Sciatic nerve (tissue), 2 donors: ENCODE data around the gene CNIH2. TPM values are rescaled to one million over a fixed set of nuclear protein-coding genes. Genes with fewer than 3 reads are reported as not detected.

Source experiments
- ATAC-seq: fragments of 200-7000 bp; cut with Tn5 transposase; one replicate; pipeline ENCODE4 v1.9.1; 2020; ENCODE audit warnings: mild to moderate bottlenecking, moderate library complexity
- DNase-seq: peaks from one replicate; pipeline ENCODE4 v3.0.0-alpha.2; 2020; ENCODE audit warnings: low spot score
- intact Hi-C: fragments of 100-400 bp; cut with DNase I; formaldehyde crosslinking; loops from one replicate; pipeline ENCODE4 v1.14.2; 2022
- total RNA-seq: library from RNA; stranded (reverse); fragmentation: NEBNext Ultra II Directional; extraction: Animal tissue kit (Norgen Biotek cat#: 25700); gene quantifications from one replicate; pipeline ENCODE4 v1.2.1, GENCODE V29; 2021
- donor health status: DM: no; HTN: no; CAD: no.
- donor health status: DM: no; HTN: no; CAD: no.

The CNIH2 gene
- total RNA-seq, 1 donor from 2014 or later, result 1.3 TPM

DNA sequence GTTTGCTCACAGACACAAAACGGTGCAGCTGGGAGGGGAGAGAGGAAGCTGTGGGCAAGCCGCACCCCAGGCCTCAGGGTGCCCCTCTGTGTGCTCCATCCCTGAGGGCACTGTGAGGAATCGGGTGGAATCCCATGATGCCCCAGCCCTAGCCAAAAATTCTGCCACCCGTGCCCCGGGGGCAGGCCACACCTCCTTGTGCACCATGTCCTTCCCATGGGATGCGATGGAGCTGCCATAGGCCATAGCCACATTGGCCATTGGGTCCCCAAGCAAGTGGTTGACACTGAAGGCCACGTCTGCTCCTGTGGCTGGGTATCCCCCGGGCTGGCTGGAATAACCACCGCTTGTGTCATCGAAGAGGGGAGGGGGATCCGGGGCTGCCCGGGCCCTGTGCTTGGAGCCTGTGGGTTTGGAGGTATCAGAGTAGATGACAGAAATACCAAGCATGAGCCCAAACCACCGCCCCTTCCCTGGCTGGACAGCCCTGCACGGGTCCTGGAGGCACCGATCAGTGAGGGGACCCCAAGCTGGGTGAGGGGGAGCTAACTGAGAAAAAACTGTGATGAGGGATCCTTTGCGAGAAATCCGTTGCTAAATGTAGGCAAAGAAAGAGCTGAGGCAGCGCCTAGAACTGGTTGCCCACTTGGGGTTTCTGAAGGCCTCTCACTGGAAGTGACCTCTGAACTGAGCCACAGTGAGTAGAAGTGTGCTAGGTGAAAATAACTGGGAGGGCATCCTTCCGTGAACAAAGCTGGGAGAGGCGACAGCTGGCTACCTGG is 10.1 kb downstream of the CNIH2 start:
- ATAC-seq (no peak), DNase-seq (no peak)
- intact Hi-C loops, result no loop called here

DNA sequence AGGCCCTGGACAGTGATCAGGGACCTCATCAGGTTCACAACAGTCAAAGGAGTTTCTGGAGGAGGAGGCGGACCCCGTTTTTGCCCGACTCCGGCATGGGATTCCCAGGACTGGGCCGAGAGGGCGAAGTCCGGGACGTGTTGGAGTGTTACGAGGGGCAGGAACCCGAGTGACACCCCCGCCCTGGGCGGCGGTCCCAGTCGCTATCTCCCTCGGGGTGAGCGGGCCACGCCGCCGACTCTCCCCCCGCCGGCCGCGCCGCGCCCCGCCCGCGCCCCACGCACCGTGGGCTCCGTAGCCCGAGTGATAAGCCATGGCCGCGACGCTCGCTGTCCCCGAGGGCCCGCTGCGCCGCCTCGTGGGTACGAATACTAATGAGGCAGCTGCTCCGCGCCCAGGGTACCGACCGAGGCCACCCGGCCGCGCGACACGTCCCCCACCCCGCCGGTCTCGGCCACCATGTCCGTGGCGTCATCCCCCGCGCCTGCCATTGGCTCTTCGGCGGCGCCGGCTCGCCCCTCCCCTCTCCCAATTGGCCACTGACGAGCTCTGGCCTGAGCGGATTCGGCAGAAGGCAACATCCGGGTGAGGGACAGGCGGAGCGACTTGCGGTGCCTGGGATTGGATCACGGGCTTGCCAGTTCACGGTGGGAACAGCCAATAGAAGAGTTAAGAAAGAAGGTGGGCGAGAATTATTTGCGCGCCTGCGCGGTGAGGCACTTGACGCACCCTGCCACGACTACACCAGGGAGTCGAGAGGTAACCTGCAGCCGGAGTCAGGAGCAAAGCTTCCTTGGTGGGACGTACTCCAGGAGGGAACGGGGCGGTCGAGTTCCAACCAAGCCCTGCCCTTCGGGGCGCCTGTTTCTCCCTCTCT is 10.9 kb downstream of the CNIH2 start, which contains the start of gene YIF1A:
TSS of gene YIF1A (minus strand) at position 473 of the 877 bp plus-strand sequence. CDS start at position 315, 158 bp downstream.
- intact Hi-C loops, result no loop called here

DNA sequence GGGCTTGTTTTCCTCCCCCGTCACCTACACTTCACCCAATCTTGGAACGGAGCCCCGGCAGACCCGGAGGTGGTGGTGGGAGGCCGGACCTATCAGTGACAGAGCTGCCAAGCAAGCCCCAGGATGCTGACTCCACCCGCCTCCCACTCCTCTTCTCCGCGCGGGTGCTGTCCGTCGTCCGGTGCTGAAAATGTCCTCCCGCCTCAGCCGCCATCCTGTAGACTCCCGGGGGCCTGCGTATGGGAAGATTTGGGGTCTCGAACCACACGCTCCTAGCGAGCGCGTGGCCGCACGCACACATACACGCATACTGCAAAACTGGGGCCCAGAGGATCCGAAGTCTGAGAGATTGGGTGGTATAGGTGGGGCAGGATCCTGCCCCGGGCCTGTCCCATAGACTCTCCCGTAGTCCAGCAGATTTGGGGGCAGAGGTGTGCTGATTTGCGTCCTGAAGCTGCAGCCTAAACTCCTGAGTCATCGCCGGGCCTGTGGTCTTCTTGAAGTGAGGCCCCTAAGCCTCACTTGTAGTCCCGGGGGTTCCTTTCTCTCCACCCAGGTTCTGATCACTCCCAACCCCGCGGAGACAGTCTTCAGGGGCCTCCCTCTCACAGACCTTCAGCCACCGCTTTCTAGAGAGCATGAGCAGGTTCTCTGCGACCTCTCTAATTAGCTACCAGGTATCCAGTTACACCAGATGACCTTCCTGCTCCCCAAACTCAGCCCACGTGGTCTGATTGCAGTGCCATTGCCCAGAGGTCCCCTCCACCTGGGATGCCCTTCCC is 11.8 kb downstream of the CNIH2 start:
- intact Hi-C loops, result no loop called here
- ATAC-seq (peak; percentile 76), DNase-seq (peak; percentile 88)

More for the DNA sequence above, 10.9 kb downstream of the CNIH2 start, which contains the start of gene YIF1A:
- DNase-seq (peak; percentile 98), ATAC-seq (peak; percentile 98)

DNA sequence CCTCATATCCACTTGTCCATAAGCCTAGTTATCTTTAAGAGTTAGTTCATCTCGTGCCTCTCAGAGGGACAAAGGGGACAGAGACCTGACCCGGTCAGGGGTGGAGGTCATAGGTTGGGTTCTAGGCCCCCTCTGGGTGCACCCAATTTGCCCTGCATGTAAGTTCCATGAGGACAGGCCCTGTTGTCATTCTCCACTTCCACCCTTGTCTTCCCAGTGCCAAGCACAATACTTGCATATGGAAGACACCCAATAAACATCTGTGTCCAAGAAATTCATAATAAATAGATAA is 12.3 kb downstream of the CNIH2 start:
- no peak for DNase-seq
- ATAC-seq, result no peak
- intact Hi-C loops, result no loop called here

DNA sequence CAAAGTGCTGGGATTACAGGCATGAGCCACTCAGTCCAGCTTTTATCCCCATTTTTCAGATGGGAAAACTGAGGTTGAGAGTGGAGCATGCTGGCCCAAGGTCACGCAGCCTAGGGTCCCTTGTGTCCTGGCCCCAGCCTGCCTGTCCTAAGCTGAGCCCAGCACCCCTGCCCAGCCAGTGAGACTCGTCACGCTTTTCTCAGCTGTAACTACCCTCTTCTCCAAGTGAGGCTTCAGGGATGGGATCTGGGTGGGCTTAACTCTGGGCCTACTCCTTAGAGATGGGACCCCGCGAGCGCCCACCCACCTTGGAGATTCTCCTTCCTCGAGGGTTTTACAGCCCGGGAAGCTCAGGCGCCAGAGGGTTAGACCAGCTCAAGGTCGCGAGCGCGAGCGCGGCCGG is 13.3 kb downstream of the CNIH2 start:
- intact Hi-C loops, result no loop called here
- no peak for ATAC-seq

DNA sequence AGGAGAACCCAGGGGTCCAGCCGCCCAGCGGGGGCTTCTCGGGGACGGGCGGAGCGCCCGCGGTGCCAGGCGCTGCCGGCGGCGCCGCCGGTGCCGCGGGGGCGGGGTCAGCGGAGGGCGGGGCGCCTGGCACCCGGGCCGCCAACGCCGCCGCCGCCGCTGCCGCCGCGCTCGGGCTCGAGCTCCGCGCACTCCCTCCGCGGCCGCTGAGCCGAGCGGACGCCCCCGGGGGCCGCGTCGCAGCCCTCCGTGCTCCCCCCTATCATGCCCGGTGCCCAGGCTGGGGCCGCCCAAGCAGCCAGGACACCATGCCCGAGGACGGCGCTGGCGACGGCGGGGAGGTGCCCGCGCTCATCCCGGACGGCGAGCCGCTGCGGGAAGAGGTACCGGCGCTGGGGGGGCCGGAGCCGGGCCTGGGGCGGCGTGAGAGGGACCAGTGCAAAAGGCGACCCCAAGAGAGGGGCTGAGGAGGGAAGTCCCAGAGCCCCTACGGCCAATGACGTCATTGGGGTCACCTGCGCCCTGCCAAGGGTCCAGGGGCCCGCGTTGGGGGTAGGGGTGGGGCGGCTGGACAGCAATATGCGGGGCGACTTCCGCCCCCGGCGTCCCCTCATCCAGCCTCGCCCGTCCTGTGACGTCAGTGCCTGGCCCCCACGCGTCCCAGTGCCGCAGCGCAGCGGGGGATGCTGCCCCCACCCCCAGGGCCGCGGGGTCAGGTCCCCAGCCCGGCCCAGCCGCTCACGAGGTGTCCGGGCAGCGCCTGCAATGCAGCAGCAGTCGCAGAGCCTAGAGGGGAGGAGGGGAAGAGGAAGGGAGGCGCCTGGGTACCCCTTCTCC is 13.9 kb downstream of the CNIH2 start, which contains the start of gene TMEM151A:
TSS of gene TMEM151A (plus strand) at position 189 of the 837 bp plus-strand sequence. CDS start at position 309, 120 bp downstream.
- DNase-seq, result no peak
- intact Hi-C loops, result no loop called here
- no peak for ATAC-seq

More for the DNA sequence above, 13.3 kb downstream of the CNIH2 start:
- DNase-seq, result no peak

DNA sequence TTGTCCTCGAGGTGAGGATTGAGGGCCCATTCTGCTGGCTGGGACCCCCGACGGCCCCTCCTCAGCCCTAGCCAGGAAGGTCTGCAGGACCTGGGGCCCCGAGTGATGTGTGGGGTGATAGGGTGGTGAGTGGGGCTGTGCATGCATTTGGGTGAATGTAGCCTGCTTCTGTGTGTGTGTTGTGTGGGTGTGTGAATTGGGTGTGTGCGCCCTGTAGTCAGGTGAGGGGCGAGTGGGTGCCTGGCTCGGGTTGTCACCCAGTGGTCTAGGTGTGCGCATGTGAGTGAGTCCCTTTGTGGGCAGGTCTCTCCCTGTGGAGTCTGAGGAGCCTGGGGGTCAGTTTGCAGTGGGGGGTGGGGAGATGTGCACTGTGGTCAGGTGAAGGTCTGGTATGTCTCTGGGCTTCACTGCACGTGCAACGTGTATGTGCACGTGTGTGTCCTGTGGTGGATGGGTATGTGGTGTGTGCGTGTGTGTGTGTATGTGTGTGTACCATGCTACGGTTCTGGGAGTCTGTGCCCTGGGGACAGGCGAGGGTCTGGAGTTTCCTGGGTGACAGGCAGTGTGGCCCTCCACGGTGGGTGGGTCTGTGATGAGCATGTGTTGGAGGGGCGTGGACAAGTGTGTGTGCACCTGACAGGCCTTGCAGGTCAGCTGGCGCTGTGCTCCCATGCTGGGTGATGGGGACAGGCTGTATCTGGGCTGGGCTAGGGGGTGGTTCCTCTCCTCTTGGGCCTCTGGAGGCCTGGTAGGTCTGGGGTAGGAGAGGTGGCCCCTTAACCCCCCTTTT is 14.8 kb downstream of the CNIH2 start:
- ATAC-seq, result no peak
- no peak for DNase-seq
- intact Hi-C loops, result no loop called here

DNA sequence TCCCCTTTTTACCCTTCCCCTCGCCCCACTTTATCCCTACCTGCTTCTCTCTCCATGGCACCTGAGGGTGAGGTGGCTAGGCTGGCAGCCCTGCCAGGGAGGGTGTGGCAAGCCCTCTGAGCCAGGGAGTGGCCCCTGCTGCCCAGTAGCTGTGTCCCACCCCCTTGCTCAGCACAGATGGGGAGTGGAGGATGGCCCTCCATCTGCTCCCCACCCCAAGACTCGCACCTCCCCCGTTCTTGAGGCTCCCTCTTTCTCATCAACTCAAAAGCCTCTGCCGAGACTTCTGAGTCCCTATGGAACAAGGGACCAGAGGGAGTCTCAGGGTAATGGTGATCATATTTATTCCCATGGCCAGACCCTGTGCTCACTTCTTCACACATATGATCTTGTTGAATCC is 15.4 kb downstream of the CNIH2 start:
- DNase-seq (no peak), ATAC-seq (no peak)
- intact Hi-C loops, result no loop called here

DNA sequence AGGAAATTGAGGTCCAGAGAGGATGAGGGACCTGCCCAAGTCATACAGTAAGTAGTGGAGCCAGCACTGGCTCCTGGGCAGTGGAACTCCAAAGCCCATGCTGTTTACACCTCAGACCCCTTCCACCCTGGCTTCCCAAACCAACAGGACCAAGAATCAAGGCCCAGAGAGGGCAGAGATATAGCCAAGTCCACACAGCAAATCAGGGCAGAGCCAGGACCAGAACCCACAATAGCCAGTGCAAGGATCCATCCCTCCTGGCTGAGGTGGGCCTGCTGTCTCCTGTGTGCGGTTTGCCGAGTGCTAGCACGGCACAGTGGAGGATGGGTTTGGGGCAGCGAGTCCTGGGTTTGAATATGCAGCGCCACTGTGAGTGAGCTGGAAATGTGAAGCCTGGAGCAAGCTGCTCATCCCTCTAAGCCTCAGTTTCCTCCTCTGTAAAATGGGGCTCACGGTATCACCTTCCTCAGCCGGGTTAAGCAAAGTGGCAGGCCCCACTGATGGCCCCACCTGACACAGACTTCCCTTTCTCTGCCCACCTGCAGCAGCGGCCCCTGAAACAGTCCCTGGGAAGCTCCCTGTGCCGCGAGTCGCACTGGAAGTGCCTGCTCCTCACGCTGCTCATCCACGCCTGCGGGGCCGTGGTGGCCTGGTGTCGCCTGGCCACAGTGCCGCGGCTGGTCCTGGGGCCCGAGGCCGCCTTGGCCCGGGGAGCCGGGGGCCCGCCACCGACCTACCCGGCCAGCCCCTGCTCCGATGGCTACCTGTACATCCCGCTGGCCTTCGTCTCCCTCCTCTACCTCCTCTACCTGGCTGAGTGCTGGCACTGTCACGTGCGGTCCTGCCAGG is 16.0 kb downstream of the CNIH2 start:
- intact Hi-C loops, result no loop called here
- no peak for ATAC-seq
- no peak for DNase-seq

DNA sequence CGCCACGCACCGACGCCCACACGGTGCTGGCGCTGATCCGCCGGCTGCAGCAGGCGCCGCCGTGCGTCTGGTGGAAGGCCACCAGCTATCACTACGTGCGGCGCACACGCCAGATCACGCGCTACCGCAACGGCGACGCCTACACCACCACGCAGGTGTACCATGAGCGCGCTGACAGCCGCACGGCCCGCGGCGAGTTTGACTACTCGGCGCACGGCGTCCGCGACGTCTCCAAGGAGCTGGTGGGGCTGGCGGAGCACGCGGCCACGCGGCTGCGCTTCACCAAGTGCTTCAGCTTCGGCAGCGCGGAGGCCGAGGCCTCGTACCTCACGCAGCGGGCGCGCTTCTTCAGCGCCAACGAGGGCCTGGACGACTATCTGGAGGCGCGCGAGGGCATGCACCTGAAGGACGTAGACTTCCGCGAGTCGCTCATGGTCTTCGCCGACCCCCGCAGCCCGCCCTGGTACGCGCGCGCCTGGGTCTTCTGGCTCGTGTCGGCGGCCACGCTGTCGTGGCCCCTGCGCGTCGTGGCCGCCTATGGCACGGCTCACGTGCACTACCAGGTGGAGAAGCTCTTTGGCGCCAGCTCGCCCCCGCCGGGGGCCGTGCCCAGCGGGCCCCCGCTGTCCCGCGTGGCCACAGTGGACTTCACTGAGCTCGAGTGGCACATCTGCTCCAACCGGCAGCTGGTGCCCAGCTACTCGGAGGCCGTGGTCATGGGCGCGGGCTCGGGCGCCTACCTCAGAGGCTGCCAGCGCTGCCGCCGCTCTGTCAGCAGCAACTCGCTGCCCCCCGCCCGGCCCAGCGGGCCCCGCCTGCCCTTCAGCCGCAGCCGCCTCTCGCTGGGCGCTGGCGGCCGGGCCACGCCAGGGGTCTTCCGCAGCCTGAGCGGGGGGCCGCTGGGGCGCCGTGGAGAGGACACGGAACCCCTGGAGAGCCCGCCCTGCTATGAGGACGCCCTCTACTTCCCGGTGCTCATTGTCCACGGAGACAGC is 16.9 kb downstream of the CNIH2 start:
- DNase-seq (no peak), ATAC-seq (no peak)
- intact Hi-C loops, result no loop called here

DNA sequence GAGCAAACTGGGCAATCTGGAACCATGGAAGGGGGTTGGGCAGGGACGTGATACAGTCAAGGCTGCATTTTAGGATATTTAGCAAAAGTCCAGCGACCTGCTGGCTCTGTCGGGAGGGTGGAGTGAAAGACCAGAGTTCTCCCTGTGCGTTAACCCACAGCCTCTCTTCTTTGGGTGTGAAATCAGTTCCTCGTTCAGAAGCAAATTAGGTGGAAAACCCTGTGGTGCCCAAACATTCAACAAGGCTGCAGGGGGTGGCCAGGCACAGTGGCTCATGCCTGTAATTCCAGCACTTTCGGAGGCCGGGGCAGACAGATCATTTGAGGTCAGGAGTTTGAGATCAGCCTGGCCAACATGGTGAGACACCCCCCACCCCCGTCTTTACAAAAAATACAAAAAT is 19.6 kb downstream of the CNIH2 start:
- ATAC-seq (no peak), DNase-seq (no peak)
- intact Hi-C loops, result no loop called here

DNA sequence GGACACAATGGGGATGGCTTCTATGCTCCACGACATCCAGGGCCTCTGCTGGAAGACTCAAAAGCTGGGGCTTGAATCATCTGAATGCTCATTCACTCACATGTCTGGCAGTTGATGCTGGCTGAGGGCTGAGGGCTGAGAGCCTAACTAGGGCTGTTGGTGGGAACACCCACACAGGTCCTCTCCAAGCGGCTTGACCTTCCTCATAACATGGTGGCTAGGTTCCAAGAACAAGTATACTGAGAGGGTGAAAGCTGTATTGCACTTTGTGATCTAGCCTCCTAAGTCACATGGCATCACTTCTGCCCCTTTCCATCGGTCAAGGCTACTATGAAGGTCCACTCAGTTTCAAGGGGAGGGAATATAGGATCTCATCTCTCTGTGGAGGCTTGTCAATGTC is 21.2 kb downstream of the CNIH2 start:
- intact Hi-C loops, result no loop called here
- DNase-seq, result no peak
- ATAC-seq, result no peak

DNA sequence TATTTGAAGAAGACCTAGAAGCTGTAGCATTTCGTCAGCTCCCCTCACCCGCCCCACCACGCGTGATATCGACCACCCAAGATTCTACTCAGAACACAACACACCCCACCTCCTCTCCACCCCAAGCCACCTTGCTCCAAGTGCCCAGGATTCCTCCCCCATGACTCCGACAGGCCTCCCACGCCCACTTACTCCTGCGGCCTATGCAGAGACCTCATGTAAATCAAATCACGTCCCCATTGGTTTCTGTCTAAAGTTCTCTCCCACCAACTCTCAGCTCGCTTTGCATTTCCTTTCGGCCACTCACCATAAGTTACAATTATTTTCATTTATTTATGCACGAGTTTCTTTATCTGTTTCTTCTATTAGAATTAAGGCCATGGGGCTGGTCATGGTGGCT is 24.7 kb downstream of the CNIH2 start:
- no peak for DNase-seq
- intact Hi-C loops, result no loop called here
- ATAC-seq, result no peak

DNA sequence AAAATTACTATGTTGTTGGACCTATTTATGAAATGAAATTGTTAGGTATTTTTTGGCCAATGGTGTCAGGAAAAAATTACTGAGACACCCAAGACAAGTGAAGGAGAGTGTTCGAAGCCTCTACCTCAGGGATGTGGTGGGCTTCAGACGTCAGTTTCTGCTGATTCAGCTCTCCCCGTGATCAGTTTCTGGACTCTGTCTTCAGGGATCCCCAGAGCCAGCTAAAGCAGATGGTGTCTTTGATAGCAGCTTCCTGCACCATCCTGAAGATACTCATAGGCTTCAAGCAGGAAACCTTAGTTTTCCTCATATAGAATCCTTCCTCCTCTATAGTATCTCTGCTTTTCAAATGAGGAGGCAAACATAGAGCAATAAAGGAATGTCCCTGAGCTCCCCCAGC is 31.5 kb downstream of the CNIH2 start:
- intact Hi-C loops, result no loop called here
- ATAC-seq, result no peak

DNA sequence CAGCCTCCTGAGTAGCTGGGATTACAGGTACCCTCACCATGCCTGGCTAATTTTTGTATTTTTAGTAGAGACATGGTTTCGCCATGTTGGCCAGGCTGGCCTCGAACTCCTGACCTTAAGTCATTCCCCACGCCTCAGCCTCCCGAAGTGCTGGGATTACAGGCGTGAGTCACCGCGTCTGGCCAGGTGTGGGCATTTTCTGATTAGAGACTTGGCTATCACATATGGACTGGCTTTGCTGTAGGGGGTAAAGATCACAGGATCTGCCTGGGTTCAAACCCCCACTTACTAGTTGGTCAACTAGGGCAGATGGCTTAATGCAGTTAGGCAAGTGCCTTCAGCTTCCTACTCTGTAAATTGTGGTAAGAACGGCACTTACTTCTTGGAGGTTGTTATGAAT is 32.3 kb downstream of the CNIH2 start:
- ATAC-seq (no peak), DNase-seq (no peak)
- intact Hi-C loops, result no loop called here

More for the DNA sequence above, 31.5 kb downstream of the CNIH2 start:
- DNase-seq, result no peak
